A549 (cell line): ENCODE measurements around the gene URI1.

ENCODE experiments used
- BCL3 ChIP-seq: fragments of >200 bp; sonication (Bioruptor Twin); formaldehyde crosslinking; IDR thresholded peaks from 3 replicates; pipeline ENCODE4 v1.6.1; 2016
- BHLHE40 ChIP-seq: IDR thresholded peaks from 2 replicates; pipeline ENCODE4 v1.6.1; 2012; ENCODE audit warnings: low read depth, low read length, inconsistent platforms
- CEBPB ChIP-seq, 2 experiments: fragments of >200 bp in 1 of 2; sonication (Bioruptor Twin) in 1 of 2; formaldehyde crosslinking in 1 of 2; IDR thresholded peaks; 2 replicates each; pipeline ENCODE4 v1.6.1; 2012 to 2016
- CTCF ChIP-seq: fragments of >200 bp; sonication (Bioruptor Twin); formaldehyde crosslinking; IDR thresholded peaks from 3 replicates; pipeline ENCODE4 v1.5.1; 2016
- TFCP2L1 ChIP-seq: fragments of 250-450 bp; sonication (Bioruptor Pico); IDR thresholded peaks from 2 replicates; pipeline ENCODE4 v1.5.0; 2021; ENCODE audit warnings: mild to moderate bottlenecking

GRCh38 chr19:30064348-30064699 is 122.3 kb downstream of the URI1 start:
- no peak for TF ChIP-seq CEBPB (IDR thresholded peaks at IDR 0.05)
- no peak for TF ChIP-seq CTCF
- TF ChIP-seq BCL3: no peak
- no peak for TF ChIP-seq BHLHE40
- TF ChIP-seq TFCP2L1 (CRISPR knock-in tag): no peak
